Stomach (tissue), 9 donors: ENCODE data around the gene MRPL51. TPM values are rescaled to one million over a fixed set of nuclear protein-coding genes. Genes with fewer than 3 reads are reported as not detected.

Experiments
- DNase-seq, 2 donors: peaks; one replicate each; pipeline versions ENCODE4 v3.0.0 to v3.0.0-alpha.2; 2013 to 2019
- H3K27ac ChIP-seq, 5 donors: fragments of 200-600 bp in 4 of 5; sonication (generic) in 4 of 5; one replicate each; pipeline ENCODE4 v1.5.1; 2013 to 2019; ENCODE audit warnings: mild to moderate bottlenecking in 1 of 5, moderate library complexity in 1 of 5
- H3K27me3 ChIP-seq, 3 donors: fragments of 200-600 bp; sonication (generic); one replicate each; pipeline ENCODE4 v1.5.1; 2017 to 2019; ENCODE audit warnings: mixed run types in 1 of 3
- H3K36me3 ChIP-seq, 4 donors: fragments of 200-600 bp; sonication (generic); 1 replicate in 3 of 4; 2 replicates in 1 of 4; pipeline ENCODE4 v1.5.1; 2016 to 2019
- H3K4me1 ChIP-seq, 4 donors: fragments of 200-600 bp; sonication (generic); one replicate each; pipeline ENCODE4 v1.5.1; 2016 to 2019
- H3K4me3 ChIP-seq, 4 donors: fragments of 200-600 bp; sonication (generic) in 3 of 4; one replicate each; pipeline ENCODE4 v1.5.1; 2016 to 2019; ENCODE audit warnings: mild to moderate bottlenecking in 1 of 4
- H3K9me3 ChIP-seq, 4 donors: fragments of 200-600 bp; sonication (generic); one replicate each; pipeline ENCODE4 v1.5.1; 2016 to 2019
- EP300 ChIP-seq: sonication (generic); formaldehyde crosslinking; IDR thresholded peaks from one replicate; pipeline ENCODE4 v1.6.1; 2017; ENCODE audit warnings: antibody characterized with exemption
- POLR2A ChIP-seq, 4 donors: fragments of 450-650 bp; IDR thresholded peaks; one replicate each; pipeline ENCODE4 v1.6.1; 2016; ENCODE audit warnings: antibody characterized with exemption in 4 of 4, control low read depth in 2 of 4, mild to moderate bottlenecking in 1 of 4, moderate library complexity in 1 of 4
- POLR2AphosphoS5 ChIP-seq, 3 donors: sonication (generic); formaldehyde crosslinking; IDR thresholded peaks; one replicate each; pipeline ENCODE4 v1.6.1; 2016; ENCODE audit warnings: antibody characterized with exemption in 3 of 3
- WGBS, 5 donors: extraction: QIAGEN DNeasy Blood & Tissue Kit in 3 of 5; methylation state at CpG; one replicate each; pipeline versions ENCODE4 v1.1.5 to v1.1.7; 2013 to 2018; 5-methylcytosine and 5-hydroxymethylcytosine counted together
- intact Hi-C: fragments of 100-400 bp; cut with DNase I; formaldehyde crosslinking; loops from one replicate; pipeline ENCODE4 v1.15.1; 2023; ENCODE audit warnings: low total_unique reads
- polyA plus RNA-seq, 3 donors: library from polyadenylated mRNA; stranded (reverse); fragments of 200-250 nt; gene quantifications; one replicate each; pipeline ENCODE4 v1.2.3, GENCODE V29; 2013
- total RNA-seq, 5 donors: library from RNA; depleted of rRNA; stranded (reverse); fragments of >200 nt; gene quantifications; one replicate each; pipeline versions ENCODE4 v1.1.0 to v1.2.3, GENCODE V29; 2014 to 2016
- TF ChIP-seq, protein P1 (sequence below), 7 experiments: fragments of 450-650 bp in 4 of 7; fragments of 200-600 bp in 3 of 7; sonication (generic) in 3 of 7; IDR thresholded peaks; one replicate each; pipeline ENCODE4 v1.5.1; 2016 to 2019; ENCODE audit warnings: antibody characterized with exemption in 7 of 7, control low read depth in 2 of 7, mild to moderate bottlenecking in 1 of 7
- donor health status: healthy with polysubstance abuse.
- donor health status: Bipolar disorder and iron deficiency.
- donor health status: healthy.

The MRPL51 gene
- total and polyA plus RNA-seq, 8 donors: 26.8 to 146 (median 88.4) TPM

DNA sequence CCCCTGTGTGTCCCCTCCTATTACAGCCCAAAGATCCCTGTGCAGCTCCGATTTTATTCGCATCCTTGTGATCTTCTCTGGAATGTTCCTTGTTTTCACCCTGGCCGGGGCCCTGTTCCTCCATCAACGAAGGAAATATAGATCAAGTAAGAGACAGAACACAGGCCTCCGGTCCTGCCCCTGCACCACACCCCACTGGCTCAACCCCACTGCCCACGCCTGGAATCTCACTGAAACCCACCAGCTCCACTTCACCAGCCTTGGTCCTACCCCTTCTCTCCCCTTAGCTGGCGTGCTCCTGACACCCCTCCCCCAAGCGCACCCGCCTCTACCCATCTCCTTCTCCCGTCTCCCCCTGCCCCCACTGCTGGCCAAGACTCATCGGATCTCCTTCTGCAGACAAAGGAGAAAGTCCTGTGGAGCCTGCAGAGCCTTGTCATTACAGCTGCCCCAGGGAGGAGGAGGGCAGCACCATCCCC, 42.2 kb downstream of the MRPL51 start:
- H3K36me3 ChIP-seq: peaks cover 13 to 49% (median 47%) of the 10 kb centered on the region in 4 donors

DNA sequence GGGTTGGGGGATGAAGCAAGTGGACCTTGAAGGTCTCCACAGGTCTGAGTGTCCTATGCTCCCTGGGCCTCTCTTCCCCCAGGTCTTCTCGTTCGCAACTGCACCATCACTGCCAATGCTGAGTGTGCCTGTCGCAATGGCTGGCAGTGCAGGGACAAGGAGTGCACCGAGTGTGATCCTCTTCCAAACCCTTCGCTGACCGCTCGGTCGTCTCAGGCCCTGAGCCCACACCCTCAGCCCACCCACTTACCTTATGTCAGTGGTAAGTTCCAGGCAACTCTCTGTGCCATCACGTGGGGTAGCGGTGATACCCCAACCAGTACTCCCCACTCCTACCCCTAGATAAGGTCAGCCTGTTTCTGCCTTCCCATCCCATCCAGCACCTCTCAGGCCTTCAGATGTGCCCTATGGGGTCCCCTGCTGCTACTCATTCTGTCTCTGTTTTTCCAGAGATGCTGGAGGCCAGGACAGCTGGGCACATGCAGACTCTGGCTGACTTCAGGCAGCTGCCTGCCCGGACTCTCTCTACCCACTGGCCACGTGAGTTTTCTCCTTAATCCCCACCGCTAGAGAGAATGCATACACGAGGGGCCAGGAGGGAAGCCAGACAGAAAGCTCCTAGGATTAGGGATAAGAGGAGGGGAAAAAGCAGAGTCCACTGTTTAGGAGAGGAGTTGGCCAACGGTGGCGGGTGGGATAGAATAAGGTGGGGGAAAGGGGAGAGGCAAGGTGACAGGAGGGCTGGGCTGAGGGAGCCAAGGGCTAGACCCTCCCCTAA, 42.8 kb downstream of the MRPL51 start:
- Histone ChIP-seq H3K4me3 (peak overlapping the region; percentile 62 to 73 (median 66)), H3K36me3 (peaks cover 13 to 51% (median 48%) of the 10 kb centered on the region in 4 donors), H3K9me3 (no peaks in the 10 kb centered on the region), H3K27me3 (no peaks in the 10 kb centered on the region), H3K27ac (peak overlapping the region in 4 of 5 donors; percentile 96 to 98 (median 97)), H3K4me1 (peaks cover 20 to 49% (median 39%) of the 10 kb centered on the region in 4 donors)
- TF ChIP-seq, protein P1, sequence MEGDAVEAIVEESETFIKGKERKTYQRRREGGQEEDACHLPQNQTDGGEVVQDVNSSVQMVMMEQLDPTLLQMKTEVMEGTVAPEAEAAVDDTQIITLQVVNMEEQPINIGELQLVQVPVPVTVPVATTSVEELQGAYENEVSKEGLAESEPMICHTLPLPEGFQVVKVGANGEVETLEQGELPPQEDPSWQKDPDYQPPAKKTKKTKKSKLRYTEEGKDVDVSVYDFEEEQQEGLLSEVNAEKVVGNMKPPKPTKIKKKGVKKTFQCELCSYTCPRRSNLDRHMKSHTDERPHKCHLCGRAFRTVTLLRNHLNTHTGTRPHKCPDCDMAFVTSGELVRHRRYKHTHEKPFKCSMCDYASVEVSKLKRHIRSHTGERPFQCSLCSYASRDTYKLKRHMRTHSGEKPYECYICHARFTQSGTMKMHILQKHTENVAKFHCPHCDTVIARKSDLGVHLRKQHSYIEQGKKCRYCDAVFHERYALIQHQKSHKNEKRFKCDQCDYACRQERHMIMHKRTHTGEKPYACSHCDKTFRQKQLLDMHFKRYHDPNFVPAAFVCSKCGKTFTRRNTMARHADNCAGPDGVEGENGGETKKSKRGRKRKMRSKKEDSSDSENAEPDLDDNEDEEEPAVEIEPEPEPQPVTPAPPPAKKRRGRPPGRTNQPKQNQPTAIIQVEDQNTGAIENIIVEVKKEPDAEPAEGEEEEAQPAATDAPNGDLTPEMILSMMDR (IDR thresholded peaks at IDR 0.05): no peak
- TF ChIP-seq POLR2AphosphoS5 (IDR thresholded peaks at IDR 0.05): no peak
- TF ChIP-seq POLR2A (IDR thresholded peaks at IDR 0.05): no peak
- TF ChIP-seq EP300: no peak
- DNase-seq: peak in 1 of 2 donors; percentile 35
- intact Hi-C loops: no loop called here
- 66 to 79% (median 73%) methylated on average over 14 to 16 of the region's 16 CpGs for WGBS, 5 donors

More for the DNA sequence above, 42.2 kb downstream of the MRPL51 start:
- H3K27me3 ChIP-seq: no peaks in the 10 kb centered on the region
- H3K27ac ChIP-seq: peak overlapping the region; percentile 89 to 98 (median 97)
- DNase-seq: peak in 1 of 2 donors; percentile 64
- intact Hi-C loops: no loop called here
- peaks cover 20 to 49% (median 39%) of the 10 kb centered on the region in 4 donors for H3K4me1 ChIP-seq
- H3K4me3 ChIP-seq: peak overlapping the region; percentile 62 to 73 (median 66)
- H3K9me3 ChIP-seq: no peaks in the 10 kb centered on the region
- WGBS, 5 donors: 7 to 12% (median 9%) methylated on average over 11 of the region's 11 CpGs
- TF ChIP-seq POLR2A (IDR thresholded peaks at IDR 0.05): no peak
- TF ChIP-seq, protein P1 (IDR thresholded peaks at IDR 0.05): no peak
- TF ChIP-seq POLR2AphosphoS5 (IDR thresholded peaks at IDR 0.05): no peak
- no peak for TF ChIP-seq EP300

DNA sequence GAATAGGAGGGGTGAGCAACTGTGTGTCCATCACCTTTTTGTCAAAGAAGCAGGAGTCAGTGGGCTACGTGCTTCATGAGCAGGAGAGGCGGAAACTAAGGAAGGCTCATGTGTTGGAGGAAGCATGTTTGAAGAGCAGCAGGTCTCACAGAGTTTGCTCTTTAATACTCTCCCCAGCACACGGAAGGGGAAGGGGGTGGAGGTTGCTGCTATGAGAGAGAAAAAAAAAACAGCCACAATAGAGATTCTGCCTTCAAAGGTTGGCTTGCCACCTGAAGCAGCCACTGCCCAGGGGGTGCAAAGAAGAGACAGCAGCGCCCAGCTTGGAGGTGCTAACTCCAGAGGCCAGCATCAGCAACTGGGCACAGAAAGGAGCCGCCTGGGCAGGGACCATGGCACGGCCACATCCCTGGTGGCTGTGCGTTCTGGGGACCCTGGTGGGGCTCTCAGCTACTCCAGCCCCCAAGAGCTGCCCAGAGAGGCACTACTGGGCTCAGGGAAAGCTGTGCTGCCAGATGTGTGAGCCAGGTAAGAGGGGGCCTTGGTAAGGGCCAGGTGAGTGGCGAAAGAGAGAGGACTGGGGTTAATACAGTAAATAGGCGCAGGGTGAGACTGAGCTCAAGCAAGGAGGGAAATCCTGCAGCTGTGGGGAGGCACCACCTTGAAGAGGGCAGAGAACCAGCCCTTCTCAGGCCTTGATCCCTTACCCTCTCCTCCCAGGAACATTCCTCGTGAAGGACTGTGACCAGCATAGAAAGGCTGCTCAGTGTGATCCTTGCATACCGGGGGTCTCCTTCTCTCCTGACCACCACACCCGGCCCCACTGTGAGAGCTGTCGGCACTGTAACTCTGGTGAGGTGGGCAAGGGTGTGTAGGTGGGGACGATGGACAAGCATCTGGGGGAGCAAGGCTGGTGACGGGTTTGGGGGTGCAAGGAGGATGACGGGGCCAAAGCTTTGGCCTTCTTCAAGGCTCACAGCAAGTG, 48.1 kb downstream of the MRPL51 start, which contains the start of gene CD27:
TSS of gene CD27 (plus strand) at position 252 of the 985 bp plus-strand sequence. CDS start at position 393, 141 bp downstream.
- no peaks in the 10 kb centered on the region for H3K9me3 ChIP-seq
- WGBS, 5 donors: 78 to 86% (median 81%) methylated on average over 16 of the region's 16 CpGs
- H3K27ac ChIP-seq: peak within 1 kb of the TSS in 3 of 5 donors; percentile 20 to 56 (median 44)
- H3K27me3 ChIP-seq: no peaks in the 10 kb centered on the region
- H3K36me3 ChIP-seq: peaks cover 0 to 63% (median 40%) of the 10 kb centered on the region in 4 donors
- H3K4me1 ChIP-seq: peaks cover under 1 to 14% (median 8%) of the 10 kb centered on the region in 4 donors
- peak in 1 of 2 donors; percentile 35 for DNase-seq
- intact Hi-C loops: no loop called here
- TF ChIP-seq EP300: no peak
- TF ChIP-seq POLR2A (IDR thresholded peaks at IDR 0.05): no peak
- TF ChIP-seq POLR2AphosphoS5 (IDR thresholded peaks at IDR 0.05): no peak
- TF ChIP-seq, protein P1 (IDR thresholded peaks at IDR 0.05): no peak
- H3K4me3 ChIP-seq: peak within 1 kb of the TSS; percentile 1 to 29 (median 16)
